Measurements from ENCODE around the gene SCN4B. TPM values are rescaled to one million over a fixed set of nuclear protein-coding genes. Genes with fewer than 3 reads are reported as not detected.

SCN4B gene
- total RNA-seq, 1 donor from 2014 or later = 3.6 TPM

DNA sequence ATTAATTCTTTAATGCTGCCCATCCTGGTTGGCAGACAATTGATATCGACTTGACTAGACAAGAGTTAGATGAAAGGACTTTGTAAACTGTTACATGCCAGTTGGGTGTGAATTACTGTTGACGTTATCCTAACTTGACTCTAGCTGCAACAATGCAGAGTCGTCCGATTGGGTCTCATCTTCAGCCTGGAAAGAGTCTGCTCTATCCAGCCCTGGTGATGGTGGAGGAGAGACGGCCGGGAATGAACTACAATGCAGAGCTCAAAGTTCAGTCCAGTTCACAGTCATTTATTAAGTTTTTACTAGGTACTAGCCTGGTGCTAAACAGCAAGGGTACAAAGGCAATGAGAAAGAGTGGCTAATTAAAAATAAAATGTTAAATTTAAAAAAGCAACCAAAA, 60.9 kb downstream of the SCN4B start:
- Mint-ChIP-seq H3K27ac (no peak overlapping the region), H3K36me3 (no peaks in the 10 kb centered on the region), H3K4me1 (peaks cover 19% of the 10 kb centered on the region), H3K9me3 (peaks cover 11% of the 10 kb centered on the region), H3K4me3 (no peak overlapping the region), H3K27me3 (ENCODE audit: insufficient read depth, low read depth) (peaks cover 14% of the 10 kb centered on the region)
- DNase-seq (ENCODE audit: low spot score) = no peak
- H4K20me1 ChIP-seq (ENCODE audit: low read depth) = no peaks in the 10 kb centered on the region
- H3K27me3 ChIP-seq = no peaks in the 10 kb centered on the region
- no peak overlapping the region for H2AFZ ChIP-seq (replicated peaks)
- no peak overlapping the region for H3K4me2 ChIP-seq
- no peak overlapping the region for H3K27ac ChIP-seq
- no peak overlapping the region for H3K9ac ChIP-seq
- H3K9me3 ChIP-seq (ENCODE audit: low read depth) = no peaks in the 10 kb centered on the region
- H3K4me1 ChIP-seq = peaks cover 8% of the 10 kb centered on the region
- no peaks in the 10 kb centered on the region for H3K79me2 ChIP-seq (ENCODE audit: low read depth)
- no peaks in the 10 kb centered on the region for H3F3A ChIP-seq (ENCODE audit: low read depth)
- H3K36me3 ChIP-seq = no peaks in the 10 kb centered on the region
- no peak overlapping the region for H3K4me3 ChIP-seq
- TF ChIP-seq EZH2phosphoT487 (IDR thresholded peaks at IDR 0.05) (no peak), EZH2 (IDR thresholded peaks at IDR 0.05) (no peak)
- TF ChIP-seq, protein P1, sequence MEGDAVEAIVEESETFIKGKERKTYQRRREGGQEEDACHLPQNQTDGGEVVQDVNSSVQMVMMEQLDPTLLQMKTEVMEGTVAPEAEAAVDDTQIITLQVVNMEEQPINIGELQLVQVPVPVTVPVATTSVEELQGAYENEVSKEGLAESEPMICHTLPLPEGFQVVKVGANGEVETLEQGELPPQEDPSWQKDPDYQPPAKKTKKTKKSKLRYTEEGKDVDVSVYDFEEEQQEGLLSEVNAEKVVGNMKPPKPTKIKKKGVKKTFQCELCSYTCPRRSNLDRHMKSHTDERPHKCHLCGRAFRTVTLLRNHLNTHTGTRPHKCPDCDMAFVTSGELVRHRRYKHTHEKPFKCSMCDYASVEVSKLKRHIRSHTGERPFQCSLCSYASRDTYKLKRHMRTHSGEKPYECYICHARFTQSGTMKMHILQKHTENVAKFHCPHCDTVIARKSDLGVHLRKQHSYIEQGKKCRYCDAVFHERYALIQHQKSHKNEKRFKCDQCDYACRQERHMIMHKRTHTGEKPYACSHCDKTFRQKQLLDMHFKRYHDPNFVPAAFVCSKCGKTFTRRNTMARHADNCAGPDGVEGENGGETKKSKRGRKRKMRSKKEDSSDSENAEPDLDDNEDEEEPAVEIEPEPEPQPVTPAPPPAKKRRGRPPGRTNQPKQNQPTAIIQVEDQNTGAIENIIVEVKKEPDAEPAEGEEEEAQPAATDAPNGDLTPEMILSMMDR (IDR thresholded peaks at IDR 0.05) = no peak

DNA sequence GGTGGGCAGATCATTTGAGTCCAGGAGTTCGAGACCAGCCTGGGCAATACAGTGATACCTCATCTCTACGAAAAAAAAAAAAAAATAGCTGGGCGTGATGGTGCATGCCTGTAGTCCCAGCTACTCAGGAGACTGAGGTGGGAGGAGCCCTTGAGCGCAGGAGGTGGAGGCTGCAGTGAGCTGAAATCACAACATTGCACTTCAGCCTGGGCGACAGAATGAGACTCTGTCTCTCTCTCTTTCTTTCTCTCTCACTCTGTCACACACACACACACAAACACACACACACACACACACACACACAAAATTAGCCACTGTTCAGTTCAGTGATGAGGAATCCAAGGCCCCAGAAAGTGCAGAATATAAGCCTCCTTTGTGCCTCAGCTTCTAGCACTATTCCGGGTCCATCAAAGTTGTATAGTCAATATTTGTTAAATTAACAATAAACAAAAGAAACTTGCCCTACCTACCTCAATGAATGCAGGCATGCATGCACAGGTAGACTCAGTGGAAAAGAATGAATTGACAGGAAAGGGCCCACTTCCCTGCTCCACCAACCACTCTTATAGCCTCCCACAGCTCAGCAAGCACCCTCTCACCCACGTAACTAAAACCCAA, 62.0 kb downstream of the SCN4B start:
- H3K27me3 Mint-ChIP-seq (ENCODE audit: insufficient read depth, low read depth) = peaks cover 8% of the 10 kb centered on the region
- no peaks in the 10 kb centered on the region for H4K20me1 ChIP-seq (ENCODE audit: low read depth)
- DNase-seq (ENCODE audit: low spot score) = no peak
- H3K36me3 Mint-ChIP-seq = no peaks in the 10 kb centered on the region
- H2AFZ ChIP-seq (replicated peaks) = no peak overlapping the region
- no peak overlapping the region for H3K4me3 Mint-ChIP-seq
- peak overlapping the region; percentile 29 for H3K27ac Mint-ChIP-seq
- H3K4me3 ChIP-seq = no peak overlapping the region
- no peak overlapping the region for H3K4me2 ChIP-seq
- no peak overlapping the region for H3K27ac ChIP-seq
- H3K79me2 ChIP-seq (ENCODE audit: low read depth) = no peaks in the 10 kb centered on the region
- H3K9ac ChIP-seq = no peak overlapping the region
- peaks cover 19% of the 10 kb centered on the region for H3K4me1 Mint-ChIP-seq
- no peaks in the 10 kb centered on the region for H3K9me3 ChIP-seq (ENCODE audit: low read depth)
- peaks cover 14% of the 10 kb centered on the region for H3K9me3 Mint-ChIP-seq
- peaks cover 7% of the 10 kb centered on the region for H3K4me1 ChIP-seq
- TF ChIP-seq, protein P1 (IDR thresholded peaks at IDR 0.05) = no peak
- TF ChIP-seq EZH2phosphoT487 (IDR thresholded peaks at IDR 0.05) (no peak), EZH2 (IDR thresholded peaks at IDR 0.05) (no peak)
- no peaks in the 10 kb centered on the region for H3K36me3 ChIP-seq
- H3K27me3 ChIP-seq = no peaks in the 10 kb centered on the region
- H3F3A ChIP-seq (ENCODE audit: low read depth) = no peaks in the 10 kb centered on the region

DNA sequence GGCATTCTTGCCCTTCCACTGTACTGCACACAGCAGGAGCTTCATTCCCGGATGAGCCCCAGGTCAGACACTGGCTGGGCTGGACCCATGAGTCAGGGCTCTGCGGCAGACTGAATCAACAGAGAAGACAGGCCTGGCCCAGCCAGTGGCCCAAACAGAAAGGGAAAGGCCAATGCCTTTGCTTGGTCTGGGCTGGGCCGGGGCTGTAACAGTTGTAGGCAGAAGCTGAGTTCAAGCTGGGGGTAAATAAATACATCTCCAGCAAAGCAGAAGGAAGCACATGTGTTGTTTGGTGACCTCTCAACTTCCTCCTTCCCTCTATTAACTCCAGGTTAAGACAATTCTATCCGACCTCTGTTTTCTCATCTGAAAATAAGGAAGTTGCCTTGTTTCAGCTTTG, 64.1 kb downstream of the SCN4B start:
- Histone ChIP-seq H2AFZ (replicated peaks) (no peak overlapping the region), H3K36me3 (no peaks in the 10 kb centered on the region), H3K4me1 (peaks cover 5% of the 10 kb centered on the region), H3K9ac (no peak overlapping the region), H3K9me3 (ENCODE audit: low read depth) (no peaks in the 10 kb centered on the region), H3K27ac (no peak overlapping the region), H3K79me2 (ENCODE audit: low read depth) (no peaks in the 10 kb centered on the region), H3K27me3 (no peaks in the 10 kb centered on the region), H3F3A (ENCODE audit: low read depth) (no peaks in the 10 kb centered on the region), H3K4me2 (no peak overlapping the region), H4K20me1 (ENCODE audit: low read depth) (no peaks in the 10 kb centered on the region), H3K4me3 (no peak overlapping the region)
- no peaks in the 10 kb centered on the region for H3K36me3 Mint-ChIP-seq
- peaks cover 14% of the 10 kb centered on the region for H3K9me3 Mint-ChIP-seq
- peaks cover 18% of the 10 kb centered on the region for H3K4me1 Mint-ChIP-seq
- H3K27ac Mint-ChIP-seq = no peak overlapping the region
- H3K27me3 Mint-ChIP-seq (ENCODE audit: insufficient read depth, low read depth) = peaks cover 13% of the 10 kb centered on the region
- H3K4me3 Mint-ChIP-seq = no peak overlapping the region
- DNase-seq (ENCODE audit: low spot score) = no peak
- TF ChIP-seq EZH2phosphoT487 (IDR thresholded peaks at IDR 0.05) (no peak), EZH2 (IDR thresholded peaks at IDR 0.05) (no peak)
- TF ChIP-seq, protein P1 (IDR thresholded peaks at IDR 0.05) = no peak

All from neural progenitor cell (in vitro differentiated cells).